SH-SY5Y (cell line): ENCODE measurements around the gene STEAP4.

Experiments
- GATA2 ChIP-seq: IDR thresholded peaks from 2 replicates; pipeline ENCODE4 v1.6.1; 2011; ENCODE audit warnings: mild to moderate bottlenecking, low read depth, low read length
- GATA3 ChIP-seq: IDR thresholded peaks from 2 replicates; pipeline ENCODE4 v1.6.1; 2011; ENCODE audit warnings: low read depth, mild to moderate bottlenecking, low read length, moderate library complexity

DNA sequence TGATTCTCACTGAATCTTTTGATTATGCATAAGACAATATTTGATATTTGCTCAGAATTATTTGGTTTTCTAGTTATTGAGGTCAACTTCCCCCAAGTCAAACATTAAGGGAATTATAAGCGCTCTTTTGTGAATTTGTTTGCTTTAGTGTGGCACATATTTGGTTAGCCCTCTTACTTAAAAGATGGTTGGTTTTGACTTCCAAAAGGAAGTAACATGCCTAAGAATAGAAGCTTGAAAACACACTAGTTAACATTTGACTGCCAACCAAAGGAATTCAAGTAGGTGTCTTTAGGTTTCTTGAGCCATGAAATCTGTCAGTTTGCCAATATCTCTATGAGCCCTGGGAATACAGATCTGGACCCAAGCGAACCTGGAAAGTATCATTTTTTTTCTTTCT lies 24.9 kb downstream of the STEAP4 start:
- no peak for TF ChIP-seq GATA2
- TF ChIP-seq GATA3 = no peak
